ENCODE measurements around the gene ZNF106.

Gene ZNF106

GRCh38 chr15:42371096-42371495, 119.8 kb downstream of the ZNF106 start:
- Mint-ChIP-seq H3K36me3 (ENCODE audit: low read depth) (no peaks in the 10 kb centered on the region), H3K27ac (no peak overlapping the region), H3K9me3 (peaks cover 9% of the 10 kb centered on the region), H3K4me3 (no peak overlapping the region), H3K27me3 (ENCODE audit: low read depth) (peaks cover 3% of the 10 kb centered on the region), H3K4me1 (no peaks in the 10 kb centered on the region)
- TF ChIP-seq CTCF (IDR thresholded peaks at IDR 0.05; ENCODE audit: unreplicated experiment in 3 of 3) = no peak

GRCh38 chr15:42368096-42368495, 122.8 kb downstream of the ZNF106 start:
- no peaks in the 10 kb centered on the region for H3K36me3 Mint-ChIP-seq (ENCODE audit: low read depth)
- H3K27ac Mint-ChIP-seq = no peak overlapping the region
- peaks cover 3% of the 10 kb centered on the region for H3K27me3 Mint-ChIP-seq (ENCODE audit: low read depth)
- no peak overlapping the region for H3K4me3 Mint-ChIP-seq
- peaks cover 9% of the 10 kb centered on the region for H3K9me3 Mint-ChIP-seq
- TF ChIP-seq CTCF (IDR thresholded peaks at IDR 0.05; ENCODE audit: unreplicated experiment in 3 of 3) = no peak
- H3K4me1 Mint-ChIP-seq = no peaks in the 10 kb centered on the region

- Mint-ChIP-seq H3K4me3 (no peak overlapping the region), H3K4me1 (no peaks in the 10 kb centered on the region), H3K9me3 (peaks cover 9% of the 10 kb centered on the region), H3K27me3 (ENCODE audit: low read depth) (peaks cover 3% of the 10 kb centered on the region), H3K36me3 (ENCODE audit: low read depth) (no peaks in the 10 kb centered on the region), H3K27ac (no peak overlapping the region)
- no peak for TF ChIP-seq CTCF (IDR thresholded peaks at IDR 0.05; ENCODE audit: unreplicated experiment in 3 of 3)
These were observed 123.9 kb downstream of the ZNF106 start for GRCh38 chr15:42367041-42367440.

DNA sequence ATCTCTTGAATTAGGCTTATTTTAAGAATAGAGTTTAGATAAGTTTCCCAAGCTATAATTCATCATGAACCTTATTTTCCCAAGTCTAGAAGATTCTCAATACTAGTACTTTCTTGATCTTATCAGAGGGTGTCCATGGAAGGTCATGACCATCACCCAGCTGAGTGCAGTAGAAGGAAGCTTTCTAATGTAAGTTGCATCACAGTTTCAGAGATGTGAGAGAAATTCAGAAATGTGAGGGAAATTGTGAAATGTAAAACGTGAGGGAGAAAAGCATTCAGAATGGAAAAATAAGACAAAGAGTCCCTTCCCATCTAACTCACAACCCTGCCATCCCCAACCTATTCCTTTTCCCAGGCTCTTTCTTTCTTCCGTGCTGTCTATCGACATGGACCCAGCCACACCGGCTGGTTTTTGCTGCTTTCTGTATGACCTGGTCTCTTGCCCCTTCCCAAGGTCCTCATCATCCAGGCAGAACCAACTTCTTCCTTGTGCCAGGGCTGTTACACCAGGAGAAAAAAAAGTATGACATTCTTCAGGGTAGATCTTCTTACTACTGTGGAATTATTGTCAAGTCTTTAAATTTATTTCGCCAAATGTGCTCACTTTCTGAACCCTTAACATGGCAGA, 124.9 kb downstream of the ZNF106 start:
- Mint-ChIP-seq H3K27ac (no peak overlapping the region), H3K36me3 (ENCODE audit: low read depth) (no peaks in the 10 kb centered on the region), H3K27me3 (ENCODE audit: low read depth) (peaks cover 3% of the 10 kb centered on the region), H3K4me1 (peaks cover 4% of the 10 kb centered on the region), H3K4me3 (no peak overlapping the region), H3K9me3 (peaks cover 7% of the 10 kb centered on the region)
- TF ChIP-seq CTCF (IDR thresholded peaks at IDR 0.05; ENCODE audit: unreplicated experiment in 3 of 3) = no peak

- no peak overlapping the region for H3K27ac Mint-ChIP-seq
- no peak overlapping the region for H3K4me3 Mint-ChIP-seq
- H3K27me3 Mint-ChIP-seq (ENCODE audit: low read depth) = peaks cover 3% of the 10 kb centered on the region
- H3K36me3 Mint-ChIP-seq (ENCODE audit: low read depth) = no peaks in the 10 kb centered on the region
- TF ChIP-seq CTCF (IDR thresholded peaks at IDR 0.05; ENCODE audit: unreplicated experiment in 3 of 3) = no peak
- peaks cover 12% of the 10 kb centered on the region for H3K4me1 Mint-ChIP-seq
- H3K9me3 Mint-ChIP-seq = peaks cover 5% of the 10 kb centered on the region
These were observed 126.4 kb downstream of the ZNF106 start for GRCh38 chr15:42364529-42364928.

DNA sequence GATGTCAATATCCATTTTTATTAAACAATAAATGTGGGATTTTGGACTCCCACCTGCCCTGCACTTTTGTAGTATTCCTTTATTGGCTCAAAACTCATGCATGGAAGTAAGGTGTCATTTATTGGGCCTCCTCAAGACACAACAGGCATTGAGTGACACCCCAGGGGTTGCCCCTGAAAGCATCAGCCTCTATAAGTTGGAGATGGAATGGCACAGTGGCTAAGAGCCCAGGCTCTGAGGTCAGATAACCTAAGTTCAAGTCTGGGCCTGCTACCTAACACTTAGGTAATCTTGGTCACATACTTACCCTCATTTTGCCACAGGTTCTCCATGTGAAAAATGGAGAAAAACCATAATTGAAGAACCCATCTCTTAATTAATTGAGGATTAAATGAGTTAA, 127.0 kb downstream of the ZNF106 start:
- Mint-ChIP-seq H3K27me3 (ENCODE audit: low read depth) (peaks cover 3% of the 10 kb centered on the region), H3K27ac (no peak overlapping the region), H3K4me1 (peaks cover 18% of the 10 kb centered on the region), H3K36me3 (ENCODE audit: low read depth) (no peaks in the 10 kb centered on the region), H3K9me3 (peaks cover 2% of the 10 kb centered on the region), H3K4me3 (no peak overlapping the region)
- TF ChIP-seq CTCF (IDR thresholded peaks at IDR 0.05; ENCODE audit: unreplicated experiment in 3 of 3) = no peak
